SK-N-SH (cell line): Measurements from ENCODE around the gene ZNF609.

ENCODE experiments used
- CTCF ChIP-seq: fragments of 200-600 bp; sonication (generic); IDR thresholded peaks from 2 replicates; pipeline ENCODE4 v1.6.1; 2017; ENCODE audit warnings: antibody characterized with exemption, mild to moderate bottlenecking, moderate library complexity
- EZH2phosphoT487 ChIP-seq: fragments of 200-600 bp; sonication (generic); IDR thresholded peaks from 2 replicates; pipeline ENCODE4 v1.6.1; 2017; ENCODE audit warnings: low read depth, mixed run types, mild to moderate bottlenecking, antibody characterized with exemption, moderate library complexity, borderline replicate concordance
- JUND ChIP-seq: IDR thresholded peaks from 2 replicates; pipeline ENCODE4 v1.4.0; 2012
- MAX ChIP-seq: IDR thresholded peaks from 2 replicates; pipeline ENCODE4 v1.4.0; 2012; ENCODE audit warnings: low read depth
- NRF1 ChIP-seq: IDR thresholded peaks from 2 replicates; pipeline ENCODE4 v1.6.1; 2012; ENCODE audit warnings: low read depth, mild to moderate bottlenecking, low read length
- POLR2AphosphoS5 ChIP-seq: IDR thresholded peaks from 2 replicates; pipeline ENCODE4 v1.6.1; 2012; ENCODE audit warnings: low read depth, low read length
- RAD21 ChIP-seq: IDR thresholded peaks from 2 replicates; pipeline ENCODE4 v1.6.1; 2012; ENCODE audit warnings: mild to moderate bottlenecking, low read length
- SIN3A ChIP-seq: IDR thresholded peaks from 2 replicates; pipeline ENCODE4 v1.6.1; 2012; ENCODE audit warnings: low read depth, mild to moderate bottlenecking, low read length, moderate library complexity, borderline replicate concordance

- TF ChIP-seq SIN3A (no peak), EZH2phosphoT487 (no peak), CTCF (no peak), RAD21 (no peak), JUND (no peak), NRF1 (no peak), POLR2AphosphoS5 (no peak), MAX (no peak)
Measured at GRCh38 chr15:64656508-64656907, 196.1 kb downstream of the ZNF609 start.
